Measurements from ENCODE around the gene HLA-E. TPM values are rescaled to one million over a fixed set of nuclear protein-coding genes. Genes with fewer than 3 reads are reported as not detected.
"Not testable (repeated sequence)": the region's sequence is repeated elsewhere in the genome, so short reads cannot be mapped to it uniquely, and the experiment has no call there.

HLA-E gene
- total and polyA plus RNA-seq, 10 donors, result 514 to 2,111 (median 1,362) TPM

DNA sequence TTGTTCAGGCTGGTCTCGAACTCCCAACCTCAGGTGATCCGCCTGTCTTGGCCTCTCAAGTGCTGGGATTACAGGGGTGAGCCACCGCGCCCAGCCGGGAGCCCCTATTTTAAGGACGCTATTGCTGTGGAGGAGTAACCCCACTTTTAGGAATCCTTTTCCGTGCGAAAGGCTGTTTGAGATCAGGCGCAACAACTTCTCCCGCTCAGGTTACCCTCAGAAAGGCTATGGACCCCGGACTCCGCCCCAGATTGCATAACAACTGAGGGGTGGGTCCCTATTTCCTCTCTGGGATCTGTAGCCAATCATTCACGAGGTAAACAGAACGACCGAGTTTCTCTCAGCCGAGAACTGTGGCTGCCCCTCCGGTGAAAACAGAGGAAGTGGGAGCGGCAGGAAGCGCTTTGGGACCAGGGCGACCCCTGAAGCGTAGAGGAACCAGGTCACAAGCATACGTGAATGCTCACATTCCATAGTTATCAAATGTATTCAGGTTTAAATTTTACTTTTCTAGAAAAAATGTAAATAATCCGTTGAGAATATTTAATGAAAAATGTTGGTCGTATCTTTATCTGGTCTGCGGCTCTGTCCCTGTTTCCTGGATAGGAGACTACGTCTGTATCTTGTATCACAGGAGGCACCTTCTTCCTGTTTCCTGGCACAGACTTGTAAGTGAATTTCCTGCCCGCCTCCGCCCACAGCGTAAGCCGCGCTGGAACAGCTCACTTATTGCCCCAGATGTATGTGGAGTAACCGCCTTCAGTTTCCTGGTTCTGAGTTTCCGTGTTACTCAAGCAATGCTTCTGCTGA is 26.8 kb downstream of the HLA-E start:
- H3K4me1 ChIP-seq, result peaks cover under 1 to 67% (median 43%) of the 10 kb centered on the region in 6 donors
- H3K4me3 ChIP-seq, result peak overlapping the region; percentile 4 to 69 (median 30)
- intact Hi-C loops (cut with DNase I; ENCODE audit: low total_unique reads), result no loop called here

GRCh38 chr6:30516754-30517076 is 27.4 kb downstream of the HLA-E start:
- Histone ChIP-seq H3K9me3 (peaks cover 0 to 11% (median 9%) of the 10 kb centered on the region in 8 donors), H3K27ac (peak overlapping the region; percentile 94 to 99 (median 98)), H3K4me1 (peaks cover 0 to 61% (median 37%) of the 10 kb centered on the region in 6 donors), H3K4me3 (peak overlapping the region in 6 of 8 donors; percentile 18 to 69 (median 34))
- H3K36me3 ChIP-seq; intact Hi-C loops (cut with DNase I; ENCODE audit: low total_unique reads); DNase-seq; H3K27me3 ChIP-seq (replicated peaks in 1 of 7): not testable (repeated sequence)
- WGBS, 5 donors, result 21 to 33% (median 24%) methylated on average over 8 to 9 of the region's 9 CpGs

More for the DNA sequence above, 26.8 kb downstream of the HLA-E start:
- Histone ChIP-seq H3K9me3 (peaks cover 0 to 11% (median 9%) of the 10 kb centered on the region in 8 donors), H3K27ac (peak overlapping the region; percentile 94 to 99 (median 98)), H3K36me3 (no peaks in the 10 kb centered on the region), H3K27me3 (replicated peaks in 1 of 7) (no peaks in the 10 kb centered on the region)
- DNase-seq, result peak; percentile 97
- peak; percentile 9 to 93 (median 87) for TF ChIP-seq POLR2AphosphoS5 (IDR thresholded peaks at IDR 0.05)
- TF ChIP-seq, protein P1, sequence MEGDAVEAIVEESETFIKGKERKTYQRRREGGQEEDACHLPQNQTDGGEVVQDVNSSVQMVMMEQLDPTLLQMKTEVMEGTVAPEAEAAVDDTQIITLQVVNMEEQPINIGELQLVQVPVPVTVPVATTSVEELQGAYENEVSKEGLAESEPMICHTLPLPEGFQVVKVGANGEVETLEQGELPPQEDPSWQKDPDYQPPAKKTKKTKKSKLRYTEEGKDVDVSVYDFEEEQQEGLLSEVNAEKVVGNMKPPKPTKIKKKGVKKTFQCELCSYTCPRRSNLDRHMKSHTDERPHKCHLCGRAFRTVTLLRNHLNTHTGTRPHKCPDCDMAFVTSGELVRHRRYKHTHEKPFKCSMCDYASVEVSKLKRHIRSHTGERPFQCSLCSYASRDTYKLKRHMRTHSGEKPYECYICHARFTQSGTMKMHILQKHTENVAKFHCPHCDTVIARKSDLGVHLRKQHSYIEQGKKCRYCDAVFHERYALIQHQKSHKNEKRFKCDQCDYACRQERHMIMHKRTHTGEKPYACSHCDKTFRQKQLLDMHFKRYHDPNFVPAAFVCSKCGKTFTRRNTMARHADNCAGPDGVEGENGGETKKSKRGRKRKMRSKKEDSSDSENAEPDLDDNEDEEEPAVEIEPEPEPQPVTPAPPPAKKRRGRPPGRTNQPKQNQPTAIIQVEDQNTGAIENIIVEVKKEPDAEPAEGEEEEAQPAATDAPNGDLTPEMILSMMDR (IDR thresholded peaks at IDR 0.05 in 8 of 11, conservative IDR thresholded peaks at IDR 0.05 in 3 of 11), result peak in 2 of 11 experiments; percentile 18 to 20
- TF ChIP-seq POLR2A (IDR thresholded peaks at IDR 0.05), result peak in 2 of 3 donors; percentile 54 to 74
- 0 to 2% (median 0%) methylated on average over 32 to 33 of the region's 33 CpGs for WGBS, 5 donors

GRCh38 chr6:30517767-30518504 is 28.6 kb downstream of the HLA-E start:
- H3K4me1 ChIP-seq, result peaks cover 0 to 49% (median 26%) of the 10 kb centered on the region in 6 donors
- intact Hi-C loops (cut with DNase I; ENCODE audit: low total_unique reads); H3K4me3 ChIP-seq; H3K27me3 ChIP-seq (replicated peaks in 1 of 7); H3K36me3 ChIP-seq: not testable (repeated sequence)
- H3K9me3 ChIP-seq, result peaks cover 0 to 11% (median 9%) of the 10 kb centered on the region in 8 donors
- peak overlapping the region in 7 of 8 donors; percentile 23 to 99 (median 98) for H3K27ac ChIP-seq
- peak; percentile 81 for DNase-seq
- WGBS, 5 donors, result 91 to 97% (median 93%) methylated on average over 16 to 21 of the region's 21 CpGs

GRCh38 chr6:30518505-30519145 is 29.3 kb downstream of the HLA-E start:
- H3K4me3 ChIP-seq; H3K36me3 ChIP-seq; H3K27me3 ChIP-seq (replicated peaks in 1 of 7); intact Hi-C loops (cut with DNase I; ENCODE audit: low total_unique reads); DNase-seq: not testable (repeated sequence)
- H3K4me1 ChIP-seq, result peaks cover 0 to 42% (median 22%) of the 10 kb centered on the region in 6 donors
- 60 to 82% (median 66%) methylated on average over 19 of the region's 19 CpGs for WGBS, 5 donors
- peaks cover 0 to 11% (median 9%) of the 10 kb centered on the region in 8 donors for H3K9me3 ChIP-seq
- H3K27ac ChIP-seq, result peak overlapping the region in 4 of 8 donors; percentile 15 to 97 (median 24)

DNA sequence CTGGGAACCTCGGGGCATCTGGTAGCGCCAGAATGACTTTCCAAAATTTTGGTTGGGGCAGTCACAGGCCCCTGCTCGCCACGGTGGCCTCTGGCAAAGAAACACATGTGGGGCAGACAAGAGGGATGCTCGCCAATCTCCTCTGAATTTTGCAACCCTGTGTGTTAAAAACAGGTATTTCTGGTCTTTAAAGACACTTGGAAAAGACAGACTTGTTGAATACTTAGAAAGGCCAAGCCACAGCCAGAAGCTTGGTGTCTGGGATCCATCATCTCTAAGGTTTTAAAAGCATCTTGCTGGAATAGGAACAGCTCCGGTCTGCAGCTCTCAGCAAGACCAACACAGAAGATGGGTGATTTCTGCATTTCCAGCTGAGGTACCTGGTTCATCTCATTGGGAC is 31.2 kb downstream of the HLA-E start:
- no peaks in the 10 kb centered on the region for H3K36me3 ChIP-seq
- H3K9me3 ChIP-seq, result peaks cover 0 to 11% (median 9%) of the 10 kb centered on the region in 8 donors
- no peak overlapping the region for H3K4me3 ChIP-seq
- 94 to 95% (median 95%) methylated on average over 6 of the region's 6 CpGs for WGBS, 5 donors
- DNase-seq, result no peak
- no peaks in the 10 kb centered on the region for H3K27me3 ChIP-seq (replicated peaks in 1 of 7)
- intact Hi-C loops (cut with DNase I; ENCODE audit: low total_unique reads), result no loop called here
- peak overlapping the region in 3 of 8 donors; percentile 7 to 33 (median 27) for H3K27ac ChIP-seq
- peaks cover 0 to 32% (median 12%) of the 10 kb centered on the region in 6 donors for H3K4me1 ChIP-seq
- TF ChIP-seq POLR2AphosphoS5 (IDR thresholded peaks at IDR 0.05) (no peak), POLR2A (IDR thresholded peaks at IDR 0.05) (no peak)
- TF ChIP-seq, protein P1 (IDR thresholded peaks at IDR 0.05 in 8 of 11, conservative IDR thresholded peaks at IDR 0.05 in 3 of 11), result no peak

DNA sequence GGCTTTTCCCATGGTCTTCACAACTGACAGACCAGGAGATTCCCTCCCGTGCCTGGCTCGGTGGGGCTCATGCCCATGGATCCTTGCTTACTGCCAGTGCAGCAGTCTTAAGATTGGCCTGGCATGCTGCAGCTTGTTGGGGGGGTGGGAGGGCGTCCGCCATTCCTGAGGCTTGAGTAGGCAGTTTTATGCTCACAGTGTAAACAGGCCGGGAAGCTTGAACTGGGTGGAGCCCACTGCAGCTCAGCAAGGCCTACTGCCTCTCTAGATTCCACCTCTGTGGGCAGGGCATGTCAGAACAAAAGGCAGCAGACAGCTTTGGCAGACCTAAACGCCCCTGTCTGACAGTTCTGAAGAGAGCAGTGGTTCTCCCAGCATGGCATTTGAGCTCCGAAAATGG is 31.8 kb downstream of the HLA-E start:
- 82 to 88% (median 85%) methylated on average over 3 to 7 of the region's 7 CpGs for WGBS, 5 donors
- intact Hi-C loops (cut with DNase I; ENCODE audit: low total_unique reads), result not testable (repeated sequence)

DNA sequence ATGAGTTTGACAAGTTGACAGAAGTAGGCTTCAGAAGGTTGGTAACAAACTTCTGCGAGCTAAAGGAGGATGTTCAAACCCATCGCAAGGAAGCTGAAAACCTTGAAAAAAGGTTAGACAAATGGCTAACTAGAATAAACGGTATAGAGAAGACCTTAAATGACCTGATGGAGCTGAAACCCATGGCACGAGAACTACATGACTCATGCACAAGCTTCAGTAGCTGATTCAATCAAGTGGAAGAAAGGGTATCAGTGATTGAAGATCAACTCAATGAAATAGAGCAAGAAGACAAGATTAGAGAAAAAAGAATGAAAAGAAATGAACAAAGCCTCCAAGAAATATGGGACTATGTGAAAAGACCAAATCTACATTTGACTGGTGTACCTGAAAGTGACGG is 32.6 kb downstream of the HLA-E start:
- H3K4me3 ChIP-seq; H3K27ac ChIP-seq; H3K27me3 ChIP-seq (replicated peaks in 1 of 7); DNase-seq; H3K36me3 ChIP-seq; intact Hi-C loops (cut with DNase I; ENCODE audit: low total_unique reads): not testable (repeated sequence)
- WGBS, 5 donors, result 76 to 84% (median 79%) methylated on average over 5 of the region's 5 CpGs
- Histone ChIP-seq H3K9me3 (peaks cover 0 to 11% (median 9%) of the 10 kb centered on the region in 8 donors), H3K4me1 (peaks cover 0 to 20% (median 7%) of the 10 kb centered on the region in 6 donors)

More for the DNA sequence above, 31.8 kb downstream of the HLA-E start:
- not testable (repeated sequence) for DNase-seq; H3K4me3 ChIP-seq; H3K36me3 ChIP-seq; H3K27me3 ChIP-seq (replicated peaks in 1 of 7)
- Histone ChIP-seq H3K27ac (peak overlapping the region in 3 of 8 donors; percentile 7 to 33 (median 27)), H3K9me3 (peaks cover 0 to 11% (median 9%) of the 10 kb centered on the region in 8 donors), H3K4me1 (peaks cover 0 to 27% (median 11%) of the 10 kb centered on the region in 6 donors)

DNA sequence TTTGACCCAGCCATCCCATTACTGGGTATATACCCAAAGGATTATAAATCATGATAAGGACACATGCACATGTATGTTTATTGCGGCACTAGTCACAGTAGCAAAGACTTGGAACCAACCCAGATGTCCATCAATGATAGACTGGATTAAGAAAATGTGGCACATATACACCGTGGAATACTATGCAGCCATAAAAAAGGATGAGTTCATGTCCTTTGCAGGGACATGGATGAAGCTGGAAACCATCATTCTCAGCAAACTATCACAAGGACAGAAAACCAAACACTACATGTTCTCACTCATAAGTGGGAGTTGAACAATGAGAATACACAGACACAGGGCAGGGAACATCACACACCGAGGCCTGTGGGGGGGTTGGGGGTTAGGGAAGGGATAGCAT is 37.1 kb downstream of the HLA-E start:
- H3K4me3 ChIP-seq; H3K27me3 ChIP-seq (replicated peaks in 1 of 7); DNase-seq; intact Hi-C loops (cut with DNase I; ENCODE audit: low total_unique reads); H3K36me3 ChIP-seq; H3K27ac ChIP-seq; H3K9me3 ChIP-seq: not testable (repeated sequence)
- H3K4me1 ChIP-seq, result peaks cover 10 to 53% (median 33%) of the 10 kb centered on the region in 6 donors
- WGBS, 5 donors, result 90 to 99% (median 97%) methylated on average over 3 of the region's 3 CpGs
